NCI-H524 (cell line): ENCODE data around the gene ART5.

Experiments
- DNase-seq, 2 experiments: peaks; one replicate each; lab custom pipeline; 2025; lab: John Stamatoyannopoulos, UW

ART5 gene

GRCh38 chr11:3641701-3642070 is at the start of gene ART5:
TSS of gene ART5 (minus strand) at chr11:3641992. CDS start at chr11:3641862, 130 bp downstream.
- no peak for DNase-seq

- DNase-seq = no peak
Measured at GRCh38 chr11:3686751-3687150, 45.0 kb upstream of the ART5 start.

GRCh38 chr11:3685923-3686322 is 44.1 kb upstream of the ART5 start:
- no peak for DNase-seq

GRCh38 chr11:3684819-3685172 is 43.0 kb upstream of the ART5 start:
- no peak for DNase-seq

GRCh38 chr11:3684129-3684818 is 42.5 kb upstream of the ART5 start:
- no peak for DNase-seq

GRCh38 chr11:3683039-3683438 is 41.2 kb upstream of the ART5 start:
- no peak for DNase-seq

- DNase-seq = no peak
Measured at GRCh38 chr11:3679077-3679476, 37.3 kb upstream of the ART5 start.

GRCh38 chr11:3675971-3676370 is 34.2 kb upstream of the ART5 start:
- DNase-seq = no peak

- DNase-seq = no peak
Measured at GRCh38 chr11:3674189-3674588, 32.4 kb upstream of the ART5 start.

GRCh38 chr11:3671334-3672254 is 29.8 kb upstream of the ART5 start, which contains the start of gene CHRNA10:
TSS of gene CHRNA10 (minus strand) at chr11:3671384. CDS start at chr11:3671312, 72 bp downstream.
- DNase-seq = no peak

GRCh38 chr11:3669742-3670183 is 28.0 kb upstream of the ART5 start:
- DNase-seq = no peak

- no peak for DNase-seq
Measured at GRCh38 chr11:3669128-3669527, 27.3 kb upstream of the ART5 start.

- DNase-seq = no peak
Measured at GRCh38 chr11:3667149-3668035, 25.6 kb upstream of the ART5 start.

GRCh38 chr11:3666023-3666530 is 24.3 kb upstream of the ART5 start:
- no peak for DNase-seq

- no peak for DNase-seq
Measured at GRCh38 chr11:3665336-3666022, 23.7 kb upstream of the ART5 start.

- DNase-seq = no peak
Measured at GRCh38 chr11:3664032-3664630, 22.3 kb upstream of the ART5 start.

GRCh38 chr11:3662856-3663255 is 21.1 kb upstream of the ART5 start:
- no peak for DNase-seq

- no peak for DNase-seq
Measured at GRCh38 chr11:3660960-3661359, 19.2 kb upstream of the ART5 start.

- no peak for DNase-seq
Measured at GRCh38 chr11:3659595-3660515, 18.1 kb upstream of the ART5 start.

- DNase-seq = no peak
Measured at GRCh38 chr11:3658252-3658651, 16.5 kb upstream of the ART5 start.
